T-helper 1 cell treated with Interleukin-12 subunit alpha and Interleukin-12 subunit beta and Interleukin-4 antibody, amounts not matched to agents 30 μg/mL and 1 μg/mL, for 36 hours (primary cell): ENCODE data around the gene ATP13A2.

ENCODE experiments used
- H3K27ac Mint-ChIP-seq: one replicate; pipeline ENCODE4 v1.8.0; 2021; ENCODE audit warnings: mild to moderate bottlenecking, mixed read lengths
- H3K27me3 Mint-ChIP-seq: one replicate; pipeline ENCODE4 v1.8.0; 2021; ENCODE audit warnings: low read depth, mixed read lengths
- H3K36me3 Mint-ChIP-seq: one replicate; pipeline ENCODE4 v1.8.0; 2021; ENCODE audit warnings: low read depth, mixed read lengths
- H3K4me1 Mint-ChIP-seq: one replicate; pipeline ENCODE4 v1.8.0; 2021; ENCODE audit warnings: low read depth, mixed read lengths
- H3K4me3 Mint-ChIP-seq: one replicate; pipeline ENCODE4 v1.8.0; 2021; ENCODE audit warnings: mild to moderate bottlenecking, moderate library complexity, mixed read lengths
- H3K9me3 Mint-ChIP-seq: one replicate; pipeline ENCODE4 v1.8.0; 2021; ENCODE audit warnings: mixed read lengths

ATP13A2 gene

DNA sequence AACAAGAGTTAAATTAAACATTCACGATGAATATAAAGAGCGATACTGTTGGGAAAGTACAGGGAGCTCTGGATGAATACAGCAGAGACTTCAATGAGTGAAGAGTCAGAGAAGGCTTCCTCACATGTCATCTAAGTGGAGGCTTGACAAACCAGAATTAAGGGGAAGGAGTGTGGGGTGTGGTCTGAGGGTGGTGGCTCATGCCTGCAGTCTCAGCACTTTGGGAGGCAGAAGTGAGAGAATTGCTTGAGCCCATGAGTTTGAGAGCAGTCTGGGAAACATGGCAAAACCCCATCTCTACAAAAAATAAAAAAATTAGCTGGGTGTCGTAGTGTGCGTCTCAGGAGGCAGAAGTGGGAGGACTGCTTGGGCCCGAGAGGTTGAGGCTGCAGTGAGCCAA lies 33.4 kb upstream of the ATP13A2 start:
- no peak overlapping the region for H3K27ac Mint-ChIP-seq
- H3K4me3 Mint-ChIP-seq, result no peak overlapping the region

DNA sequence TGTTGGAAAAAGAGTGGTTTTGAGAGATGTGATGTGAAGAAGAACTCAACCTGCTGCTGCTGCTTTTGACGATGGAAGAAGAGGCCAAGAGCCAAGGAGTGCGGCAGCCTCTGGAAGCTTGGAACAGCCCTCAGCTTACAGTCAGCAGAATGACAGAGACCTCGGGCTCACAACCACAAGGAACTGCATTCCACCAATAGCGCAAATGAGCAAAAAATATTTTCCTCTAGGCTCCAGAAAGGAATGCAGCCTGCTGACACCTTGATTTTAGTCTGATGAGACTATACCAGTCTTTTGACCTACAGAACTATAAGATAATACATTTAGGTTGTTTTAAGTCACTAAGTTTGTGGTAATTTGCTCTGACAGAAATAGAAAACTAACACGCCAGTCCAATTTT lies 31.9 kb upstream of the ATP13A2 start:
- H3K27ac Mint-ChIP-seq, result no peak overlapping the region
- peaks cover 13% of the 10 kb centered on the region for H3K4me1 Mint-ChIP-seq
- H3K4me3 Mint-ChIP-seq, result no peak overlapping the region
- H3K27me3 Mint-ChIP-seq, result no peaks in the 10 kb centered on the region
- H3K9me3 Mint-ChIP-seq, result no peaks in the 10 kb centered on the region
- peaks cover 20% of the 10 kb centered on the region for H3K36me3 Mint-ChIP-seq

More for the DNA sequence above, 33.4 kb upstream of the ATP13A2 start:
- H3K27me3 Mint-ChIP-seq, result no peaks in the 10 kb centered on the region
- H3K4me1 Mint-ChIP-seq, result peaks cover 13% of the 10 kb centered on the region
- no peaks in the 10 kb centered on the region for H3K9me3 Mint-ChIP-seq
- peaks cover 16% of the 10 kb centered on the region for H3K36me3 Mint-ChIP-seq

DNA sequence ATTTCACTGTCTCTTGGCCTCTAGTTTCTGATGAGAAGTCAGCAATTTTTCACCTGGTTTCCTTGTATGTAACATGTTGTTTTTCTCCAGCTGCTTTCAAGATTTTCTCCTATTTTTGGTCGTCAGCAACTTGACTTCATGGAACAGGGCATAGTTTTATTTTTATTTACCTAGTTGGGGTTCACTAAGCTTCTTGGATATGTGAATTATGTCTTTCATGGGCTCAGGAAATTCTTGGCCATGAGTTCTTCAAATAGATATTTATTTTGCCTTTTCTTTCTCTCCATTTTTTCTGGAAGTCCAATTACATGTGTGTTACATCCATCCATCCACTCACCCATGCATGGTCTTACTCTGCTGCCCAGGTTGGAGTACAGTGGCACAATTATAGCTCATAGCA lies 28.4 kb upstream of the ATP13A2 start:
- H3K27ac Mint-ChIP-seq, result no peak overlapping the region
- H3K36me3 Mint-ChIP-seq, result peaks cover 25% of the 10 kb centered on the region

DNA sequence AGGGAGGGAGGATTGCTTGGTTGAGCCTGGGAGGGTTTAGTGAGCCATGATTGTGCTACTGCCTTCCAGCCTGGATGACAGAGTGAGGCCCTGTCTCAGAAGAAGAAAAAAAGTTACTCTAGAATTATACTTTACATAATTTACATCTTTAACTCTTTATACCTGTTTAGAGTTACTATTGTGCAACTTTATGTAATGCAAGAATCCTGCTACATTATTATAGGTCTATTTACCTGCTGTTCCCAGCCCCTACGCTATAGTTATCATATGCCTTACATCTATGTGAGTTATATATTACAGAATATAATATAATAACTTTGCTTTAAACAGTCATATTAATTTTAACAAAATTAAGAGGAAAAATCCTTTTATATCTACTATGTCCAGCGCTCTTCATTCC lies 27.8 kb upstream of the ATP13A2 start:
- Mint-ChIP-seq H3K4me3 (no peak overlapping the region), H3K36me3 (peaks cover 25% of the 10 kb centered on the region), H3K9me3 (no peaks in the 10 kb centered on the region), H3K27me3 (no peaks in the 10 kb centered on the region), H3K4me1 (no peaks in the 10 kb centered on the region), H3K27ac (no peak overlapping the region)

More for the DNA sequence above, 28.4 kb upstream of the ATP13A2 start:
- Mint-ChIP-seq H3K9me3 (no peaks in the 10 kb centered on the region), H3K27me3 (no peaks in the 10 kb centered on the region), H3K4me1 (peaks cover 3% of the 10 kb centered on the region), H3K4me3 (no peak overlapping the region)

DNA sequence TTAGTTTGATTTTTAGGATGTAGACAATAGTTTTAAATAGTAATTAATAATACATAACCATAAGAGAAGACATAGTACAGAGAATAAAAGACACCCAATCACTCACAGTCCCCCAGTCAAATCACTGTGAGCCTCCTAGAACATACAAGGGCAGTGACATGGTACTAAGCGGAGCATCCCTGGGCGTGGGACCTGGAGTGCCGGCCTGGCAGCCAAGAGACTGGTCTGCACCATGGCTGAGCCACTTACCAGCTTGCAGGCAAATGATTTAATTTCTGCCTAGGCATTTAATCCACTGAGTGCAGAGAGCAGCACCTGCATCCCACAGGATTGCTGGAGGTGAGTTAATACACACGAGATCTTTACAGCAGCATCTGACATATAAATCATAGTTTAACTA lies 21.8 kb upstream of the ATP13A2 start:
- H3K36me3 Mint-ChIP-seq, result peaks cover 13% of the 10 kb centered on the region
- no peaks in the 10 kb centered on the region for H3K4me1 Mint-ChIP-seq
- no peaks in the 10 kb centered on the region for H3K9me3 Mint-ChIP-seq
- H3K27ac Mint-ChIP-seq, result no peak overlapping the region
- no peak overlapping the region for H3K4me3 Mint-ChIP-seq
- no peaks in the 10 kb centered on the region for H3K27me3 Mint-ChIP-seq

DNA sequence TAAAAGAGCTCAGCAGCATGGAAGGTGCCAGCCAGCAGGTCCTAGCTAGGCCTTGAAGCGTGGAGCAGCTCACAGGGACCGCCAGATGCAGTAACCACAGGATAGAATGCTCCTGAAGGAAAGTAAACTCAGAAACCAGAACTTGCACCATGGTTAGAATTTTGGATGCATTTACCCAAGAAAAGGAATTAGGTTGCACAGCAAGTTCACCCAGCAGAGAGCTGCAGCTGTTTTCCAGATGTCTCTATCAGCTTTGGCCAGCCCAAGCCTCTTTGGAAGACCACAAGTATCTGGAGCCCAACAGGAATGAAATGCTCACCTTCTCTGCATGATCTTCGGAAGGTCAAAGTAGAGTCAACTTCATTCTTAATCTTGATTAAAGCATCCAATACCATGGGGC lies 21.0 kb upstream of the ATP13A2 start:
- Mint-ChIP-seq H3K27me3 (no peaks in the 10 kb centered on the region), H3K27ac (no peak overlapping the region), H3K4me3 (no peak overlapping the region), H3K36me3 (peaks cover 15% of the 10 kb centered on the region), H3K4me1 (no peaks in the 10 kb centered on the region), H3K9me3 (no peaks in the 10 kb centered on the region)

DNA sequence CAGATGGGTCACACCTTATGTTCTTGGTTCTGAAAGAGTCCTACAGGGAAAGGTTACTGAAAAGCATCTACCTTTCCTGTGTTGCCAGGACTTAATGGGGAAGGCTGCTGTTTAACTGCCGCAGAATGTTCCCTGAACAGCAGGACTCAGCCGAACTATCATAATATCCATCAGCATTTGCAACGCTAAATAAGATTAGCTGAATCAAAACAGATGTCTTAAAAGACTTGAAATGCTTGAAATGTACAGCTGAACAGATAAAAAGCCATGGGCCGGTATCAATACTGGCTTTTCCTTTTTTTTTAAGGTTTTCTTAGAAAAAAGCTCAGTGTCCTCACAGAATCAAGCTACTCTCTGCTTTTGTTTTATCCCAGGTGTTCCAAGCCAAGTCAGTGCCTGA lies 19.7 kb upstream of the ATP13A2 start:
- no peaks in the 10 kb centered on the region for H3K9me3 Mint-ChIP-seq
- no peaks in the 10 kb centered on the region for H3K4me1 Mint-ChIP-seq
- no peak overlapping the region for H3K27ac Mint-ChIP-seq
- peaks cover 19% of the 10 kb centered on the region for H3K36me3 Mint-ChIP-seq
- no peaks in the 10 kb centered on the region for H3K27me3 Mint-ChIP-seq
- H3K4me3 Mint-ChIP-seq, result no peak overlapping the region

DNA sequence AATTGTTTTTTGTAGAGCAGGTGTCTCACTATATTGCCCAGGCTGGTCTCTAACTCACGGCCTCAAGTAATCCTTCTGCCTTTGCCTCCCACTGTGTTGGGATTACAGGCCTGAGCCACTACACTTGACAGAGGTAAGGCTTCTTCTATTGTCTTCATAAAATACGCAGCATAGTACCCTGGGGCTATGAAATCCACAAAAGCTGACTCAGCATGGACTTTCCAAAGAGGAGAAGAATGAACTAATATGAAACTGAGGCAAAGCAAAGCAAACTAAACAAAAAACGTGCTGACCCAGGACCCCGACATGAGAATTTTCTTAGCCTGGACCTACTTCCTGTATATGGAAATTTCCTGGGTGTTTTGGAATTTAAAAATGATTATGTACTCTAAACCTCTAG lies 18.5 kb upstream of the ATP13A2 start:
- Mint-ChIP-seq H3K27ac (no peak overlapping the region), H3K9me3 (no peaks in the 10 kb centered on the region), H3K36me3 (peaks cover 16% of the 10 kb centered on the region), H3K27me3 (no peaks in the 10 kb centered on the region), H3K4me1 (no peaks in the 10 kb centered on the region), H3K4me3 (no peak overlapping the region)

DNA sequence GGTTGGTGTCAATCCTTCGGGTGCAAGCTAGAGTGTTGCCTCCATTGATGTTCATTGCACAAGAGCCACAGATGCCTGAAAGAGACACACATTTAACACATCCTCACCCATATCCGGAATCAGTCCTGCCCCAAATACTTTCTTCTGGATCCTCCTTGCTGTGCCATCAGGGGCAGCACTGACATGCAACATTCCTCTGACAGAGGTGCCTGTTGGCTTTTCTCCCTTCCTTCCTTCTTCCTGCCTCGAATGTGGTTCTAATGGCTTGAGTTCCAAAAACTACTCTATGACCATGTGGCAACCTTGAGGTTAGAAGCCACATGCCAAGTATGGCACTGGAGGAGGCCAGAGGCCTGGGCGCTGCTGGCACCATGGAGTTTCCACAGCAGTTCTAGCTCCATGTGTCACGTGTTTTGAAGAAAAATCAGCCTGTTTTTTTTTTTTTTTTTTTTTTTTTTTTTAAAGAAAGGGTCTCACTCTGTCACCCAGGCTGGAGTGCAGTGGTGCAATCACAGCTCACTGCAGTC lies 17.0 kb upstream of the ATP13A2 start:
- Mint-ChIP-seq H3K27me3 (no peaks in the 10 kb centered on the region), H3K4me3 (no peak overlapping the region), H3K4me1 (no peaks in the 10 kb centered on the region), H3K27ac (no peak overlapping the region), H3K9me3 (no peaks in the 10 kb centered on the region), H3K36me3 (peaks cover 27% of the 10 kb centered on the region)

DNA sequence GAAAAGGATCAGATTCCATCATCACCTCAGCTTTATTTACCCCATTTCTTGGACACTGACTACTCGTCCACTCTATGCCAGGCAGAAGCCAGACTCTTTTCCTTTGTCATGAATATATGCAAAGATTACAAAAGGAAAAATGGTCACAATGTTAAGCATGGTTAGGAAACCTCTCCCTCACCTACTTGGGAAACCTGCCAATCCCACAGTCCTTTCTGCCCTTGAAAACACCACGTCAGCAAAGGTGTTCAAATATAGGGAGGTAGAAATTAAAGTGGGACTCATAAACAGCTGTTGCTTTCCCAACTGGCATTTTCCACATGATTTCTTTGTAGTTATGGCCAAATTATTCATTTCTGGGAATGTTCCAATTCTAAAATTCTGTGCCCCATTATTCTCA lies 16.2 kb upstream of the ATP13A2 start:
- Mint-ChIP-seq H3K27me3 (no peaks in the 10 kb centered on the region), H3K9me3 (no peaks in the 10 kb centered on the region), H3K4me1 (peaks cover 1% of the 10 kb centered on the region), H3K4me3 (no peak overlapping the region), H3K36me3 (peaks cover 28% of the 10 kb centered on the region), H3K27ac (no peak overlapping the region)

DNA sequence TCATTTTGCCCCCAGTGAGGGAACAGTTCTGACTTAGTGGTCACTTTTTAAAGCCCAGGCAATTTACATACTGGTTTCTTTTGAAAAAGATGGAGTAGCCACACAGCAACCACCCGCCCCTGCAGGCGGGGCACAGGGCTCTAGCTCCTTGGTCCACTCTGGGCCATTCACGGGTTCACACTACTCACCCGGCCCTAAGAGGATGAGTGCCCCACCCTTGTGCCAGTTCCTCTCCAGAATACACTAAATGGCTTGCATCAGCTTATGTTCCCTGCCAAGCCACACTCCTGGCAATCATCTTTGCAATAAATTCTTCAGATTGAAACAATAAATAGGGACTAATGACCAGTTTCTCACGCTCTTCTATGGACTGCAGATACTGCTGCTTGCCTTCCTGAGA lies 15.7 kb upstream of the ATP13A2 start:
- H3K9me3 Mint-ChIP-seq, result no peaks in the 10 kb centered on the region
- no peak overlapping the region for H3K27ac Mint-ChIP-seq
- H3K36me3 Mint-ChIP-seq, result peaks cover 30% of the 10 kb centered on the region
- peaks cover 3% of the 10 kb centered on the region for H3K4me1 Mint-ChIP-seq
- H3K4me3 Mint-ChIP-seq, result no peak overlapping the region
- H3K27me3 Mint-ChIP-seq, result no peaks in the 10 kb centered on the region

DNA sequence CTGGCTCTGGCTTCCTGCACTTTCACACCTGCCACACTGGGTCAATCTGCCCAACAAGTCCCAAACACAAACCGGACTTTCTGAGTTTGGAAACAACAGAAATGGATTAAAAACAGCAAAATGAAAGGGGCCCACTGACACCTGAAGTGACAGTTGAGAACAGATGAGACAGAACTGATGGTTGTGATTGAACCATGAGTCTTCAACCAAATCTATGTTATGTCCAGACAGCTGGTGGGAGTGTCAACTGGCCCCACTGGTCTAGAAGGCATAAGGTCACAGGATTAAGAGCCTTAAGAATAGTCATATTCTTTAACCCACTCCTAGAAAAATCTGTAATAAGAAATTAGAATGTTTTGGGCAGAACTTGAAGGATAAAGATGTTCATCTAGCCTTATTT lies 13.0 kb upstream of the ATP13A2 start:
- H3K36me3 Mint-ChIP-seq, result peaks cover 44% of the 10 kb centered on the region

DNA sequence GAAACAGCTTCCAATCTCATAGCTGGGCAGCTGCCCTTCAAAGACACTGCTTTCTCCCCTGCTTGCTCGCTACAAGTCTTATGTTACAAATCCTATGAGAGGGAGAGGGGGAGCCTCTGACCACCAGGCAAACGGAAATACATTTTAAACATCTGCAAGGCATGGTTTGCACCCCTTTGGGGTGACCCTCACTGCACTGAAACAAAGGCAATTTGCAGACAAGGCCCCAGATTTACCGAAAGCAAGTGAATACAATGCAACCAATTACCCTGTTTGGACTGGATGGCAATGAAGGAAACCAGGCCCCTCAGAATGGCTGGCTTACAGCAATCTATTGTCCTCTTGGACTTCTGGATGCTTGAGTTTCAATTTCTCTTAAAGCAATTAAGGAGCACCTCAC lies 11.8 kb upstream of the ATP13A2 start:
- H3K4me1 Mint-ChIP-seq, result peaks cover 13% of the 10 kb centered on the region
- H3K9me3 Mint-ChIP-seq, result no peaks in the 10 kb centered on the region
- H3K36me3 Mint-ChIP-seq, result peaks cover 52% of the 10 kb centered on the region
- no peak overlapping the region for H3K4me3 Mint-ChIP-seq
- H3K27ac Mint-ChIP-seq, result no peak overlapping the region
- H3K27me3 Mint-ChIP-seq, result no peaks in the 10 kb centered on the region

More for the DNA sequence above, 13.0 kb upstream of the ATP13A2 start:
- Mint-ChIP-seq H3K27ac (no peak overlapping the region), H3K4me3 (no peak overlapping the region), H3K4me1 (peaks cover 3% of the 10 kb centered on the region), H3K27me3 (no peaks in the 10 kb centered on the region), H3K9me3 (no peaks in the 10 kb centered on the region)

DNA sequence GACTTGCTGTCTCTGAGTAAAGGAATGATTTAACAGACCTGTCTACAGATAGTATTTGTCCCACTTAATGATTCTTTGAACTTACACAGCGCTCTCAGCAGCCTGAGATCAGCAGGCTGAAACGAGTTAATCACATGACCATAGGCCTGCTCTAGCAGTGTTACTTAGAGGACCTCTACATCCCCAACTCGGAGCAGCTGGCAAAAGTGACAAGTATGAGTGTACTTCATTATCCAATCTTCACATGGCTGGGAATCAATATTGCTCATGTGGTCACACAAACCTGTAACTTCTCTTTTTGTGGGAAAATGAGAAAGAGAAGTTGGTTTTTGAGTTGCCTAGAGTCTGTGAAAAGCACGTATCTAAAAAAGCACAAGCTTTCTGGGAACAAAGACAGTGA lies 11.4 kb upstream of the ATP13A2 start:
- Mint-ChIP-seq H3K9me3 (no peaks in the 10 kb centered on the region), H3K27ac (no peak overlapping the region), H3K36me3 (peaks cover 47% of the 10 kb centered on the region), H3K27me3 (no peaks in the 10 kb centered on the region), H3K4me3 (no peak overlapping the region), H3K4me1 (peaks cover 13% of the 10 kb centered on the region)

DNA sequence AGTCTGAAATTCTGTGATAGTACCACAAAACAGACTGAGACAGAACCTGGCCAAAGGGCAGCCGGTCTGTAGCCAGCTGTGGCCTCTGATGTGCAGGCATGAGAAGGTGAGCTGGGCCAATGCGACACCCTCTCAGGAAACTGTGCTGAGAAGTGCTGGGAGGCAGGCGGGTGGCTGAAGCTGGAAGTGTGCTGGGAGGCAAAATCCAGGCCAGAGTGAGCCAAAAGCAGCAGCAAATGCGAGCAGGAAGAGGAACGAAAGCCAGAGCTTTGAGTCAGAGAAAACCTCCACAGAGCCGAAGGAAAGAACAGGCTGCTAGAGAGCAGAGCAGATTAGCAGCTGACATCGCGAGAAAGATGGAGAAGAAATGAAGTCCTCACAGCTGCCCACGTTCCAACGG lies 10.2 kb upstream of the ATP13A2 start:
- Mint-ChIP-seq H3K27ac (no peak overlapping the region), H3K4me1 (peaks cover 13% of the 10 kb centered on the region), H3K36me3 (peaks cover 41% of the 10 kb centered on the region), H3K4me3 (no peak overlapping the region), H3K9me3 (no peaks in the 10 kb centered on the region), H3K27me3 (no peaks in the 10 kb centered on the region)

DNA sequence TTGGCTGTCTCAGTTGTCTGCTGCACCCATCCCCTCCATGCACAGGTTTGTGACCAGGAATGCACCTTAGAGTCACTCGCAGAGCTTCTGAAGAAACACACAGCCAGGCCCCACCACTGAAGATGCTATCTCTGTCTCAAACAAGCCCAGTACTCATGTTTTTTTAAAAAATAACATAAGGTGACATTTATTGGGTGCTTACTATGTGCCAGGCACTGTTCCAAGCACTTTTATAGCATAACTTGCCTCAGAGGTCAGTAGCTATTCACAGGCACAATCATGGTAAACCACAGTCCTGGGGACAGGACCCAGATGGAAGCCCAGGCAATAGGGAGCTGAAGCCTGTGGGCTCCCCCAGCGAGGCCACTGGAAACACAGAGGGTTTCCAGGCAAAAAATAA lies 8.8 kb upstream of the ATP13A2 start:
- peaks cover 41% of the 10 kb centered on the region for H3K36me3 Mint-ChIP-seq
- H3K27ac Mint-ChIP-seq, result no peak overlapping the region
- H3K27me3 Mint-ChIP-seq, result no peaks in the 10 kb centered on the region
- no peak overlapping the region for H3K4me3 Mint-ChIP-seq
- H3K4me1 Mint-ChIP-seq, result peaks cover 13% of the 10 kb centered on the region
- H3K9me3 Mint-ChIP-seq, result no peaks in the 10 kb centered on the region
